GM23338 (cell line): ENCODE results near the gene ZNF611. TPM values are rescaled to one million over a fixed set of nuclear protein-coding genes. Genes with fewer than 3 reads are reported as not detected.

Source experiments
- EZH2 ChIP-seq: fragments of 200-600 bp; sonication (generic); IDR thresholded peaks from one replicate; pipeline ENCODE4 v1.8.0; 2017; ENCODE audit warnings: antibody characterized with exemption, mild to moderate bottlenecking, low read depth; ENCODE audit not compliant: unreplicated experiment
- EZH2phosphoT487 ChIP-seq: fragments of 200-600 bp; sonication (generic); IDR thresholded peaks from one replicate; pipeline ENCODE4 v1.8.1; 2018; ENCODE audit warnings: antibody characterized with exemption; ENCODE audit not compliant: unreplicated experiment
- JUNB ChIP-seq: IDR thresholded peaks from one replicate; pipeline ENCODE4 v1.6.1; 2016; ENCODE audit warnings: antibody characterized with exemption; ENCODE audit not compliant: unreplicated experiment
- NANOG ChIP-seq: IDR thresholded peaks from 2 replicates; pipeline ENCODE4 v1.6.1; 2016; ENCODE audit warnings: antibody characterized with exemption, borderline replicate concordance
- POLR2AphosphoS5 ChIP-seq: IDR thresholded peaks from 2 replicates; pipeline ENCODE4 v1.6.1; 2016; ENCODE audit warnings: antibody characterized with exemption, low read depth
- STAT1 ChIP-seq: IDR thresholded peaks from one replicate; pipeline ENCODE4 v1.6.1; 2016; ENCODE audit warnings: antibody characterized with exemption; ENCODE audit not compliant: unreplicated experiment
- ZNF331 ChIP-seq: fragments of 250-450 bp; sonication (Bioruptor Pico); IDR thresholded peaks from 2 replicates; pipeline ENCODE4 v1.5.0; 2020; ENCODE audit warnings: low read depth, mild to moderate bottlenecking, moderate library complexity
- polyA plus RNA-seq: library from polyadenylated mRNA; unstranded; fragments of >200 nt; fragmentation: Nextera tagmentation; extraction: Ambion mirVana; gene quantifications from 2 replicates; pipeline ENCODE4 v1.2.1, GENCODE V29; 2016
- total RNA-seq: library from RNA; depleted of rRNA; stranded (reverse); fragments of >200 nt; shearing (Covaris generic); gene quantifications from 2 replicates; pipeline ENCODE4 v1.2.3, GENCODE V29; 2014
- TF ChIP-seq, protein P1 (sequence below): fragments of 250-450 bp; sonication (Bioruptor Pico); IDR thresholded peaks from 2 replicates; pipeline ENCODE4 v1.5.0; 2020; ENCODE audit warnings: mild to moderate bottlenecking, moderate library complexity
- TF ChIP-seq, protein P2 (sequence below): IDR thresholded peaks from 2 replicates; pipeline ENCODE4 v1.6.1; 2016; ENCODE audit warnings: antibody characterized with exemption
- TF ChIP-seq, protein P3 (sequence below): IDR thresholded peaks from one replicate; pipeline ENCODE4 v1.6.1; 2018; ENCODE audit warnings: antibody characterized with exemption; ENCODE audit not compliant: unreplicated experiment

ZNF611 gene
- total and polyA plus RNA-seq, 2 experiments from 2014 or later, result 5.3 to 16.4 TPM

DNA sequence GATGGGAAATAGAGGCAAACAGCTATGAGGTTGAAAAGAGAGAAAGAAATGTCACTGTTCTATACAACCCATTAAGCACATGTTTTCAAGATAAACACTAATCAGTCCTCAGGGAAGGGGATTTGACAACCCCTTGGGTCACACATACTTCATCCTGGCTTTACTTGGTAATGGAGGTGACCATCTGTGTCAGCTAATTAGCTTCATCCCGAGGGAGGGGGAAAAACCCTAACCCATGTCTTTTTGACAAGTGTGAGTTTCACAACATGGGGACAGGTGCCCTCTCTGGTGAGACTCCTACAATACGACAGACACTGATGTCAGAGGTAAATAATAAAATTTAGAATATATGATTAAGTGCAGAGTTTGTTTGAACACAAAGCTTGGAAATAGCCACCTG lies 43.1 kb downstream of the ZNF611 start (continued):
- TF ChIP-seq, protein P1, sequence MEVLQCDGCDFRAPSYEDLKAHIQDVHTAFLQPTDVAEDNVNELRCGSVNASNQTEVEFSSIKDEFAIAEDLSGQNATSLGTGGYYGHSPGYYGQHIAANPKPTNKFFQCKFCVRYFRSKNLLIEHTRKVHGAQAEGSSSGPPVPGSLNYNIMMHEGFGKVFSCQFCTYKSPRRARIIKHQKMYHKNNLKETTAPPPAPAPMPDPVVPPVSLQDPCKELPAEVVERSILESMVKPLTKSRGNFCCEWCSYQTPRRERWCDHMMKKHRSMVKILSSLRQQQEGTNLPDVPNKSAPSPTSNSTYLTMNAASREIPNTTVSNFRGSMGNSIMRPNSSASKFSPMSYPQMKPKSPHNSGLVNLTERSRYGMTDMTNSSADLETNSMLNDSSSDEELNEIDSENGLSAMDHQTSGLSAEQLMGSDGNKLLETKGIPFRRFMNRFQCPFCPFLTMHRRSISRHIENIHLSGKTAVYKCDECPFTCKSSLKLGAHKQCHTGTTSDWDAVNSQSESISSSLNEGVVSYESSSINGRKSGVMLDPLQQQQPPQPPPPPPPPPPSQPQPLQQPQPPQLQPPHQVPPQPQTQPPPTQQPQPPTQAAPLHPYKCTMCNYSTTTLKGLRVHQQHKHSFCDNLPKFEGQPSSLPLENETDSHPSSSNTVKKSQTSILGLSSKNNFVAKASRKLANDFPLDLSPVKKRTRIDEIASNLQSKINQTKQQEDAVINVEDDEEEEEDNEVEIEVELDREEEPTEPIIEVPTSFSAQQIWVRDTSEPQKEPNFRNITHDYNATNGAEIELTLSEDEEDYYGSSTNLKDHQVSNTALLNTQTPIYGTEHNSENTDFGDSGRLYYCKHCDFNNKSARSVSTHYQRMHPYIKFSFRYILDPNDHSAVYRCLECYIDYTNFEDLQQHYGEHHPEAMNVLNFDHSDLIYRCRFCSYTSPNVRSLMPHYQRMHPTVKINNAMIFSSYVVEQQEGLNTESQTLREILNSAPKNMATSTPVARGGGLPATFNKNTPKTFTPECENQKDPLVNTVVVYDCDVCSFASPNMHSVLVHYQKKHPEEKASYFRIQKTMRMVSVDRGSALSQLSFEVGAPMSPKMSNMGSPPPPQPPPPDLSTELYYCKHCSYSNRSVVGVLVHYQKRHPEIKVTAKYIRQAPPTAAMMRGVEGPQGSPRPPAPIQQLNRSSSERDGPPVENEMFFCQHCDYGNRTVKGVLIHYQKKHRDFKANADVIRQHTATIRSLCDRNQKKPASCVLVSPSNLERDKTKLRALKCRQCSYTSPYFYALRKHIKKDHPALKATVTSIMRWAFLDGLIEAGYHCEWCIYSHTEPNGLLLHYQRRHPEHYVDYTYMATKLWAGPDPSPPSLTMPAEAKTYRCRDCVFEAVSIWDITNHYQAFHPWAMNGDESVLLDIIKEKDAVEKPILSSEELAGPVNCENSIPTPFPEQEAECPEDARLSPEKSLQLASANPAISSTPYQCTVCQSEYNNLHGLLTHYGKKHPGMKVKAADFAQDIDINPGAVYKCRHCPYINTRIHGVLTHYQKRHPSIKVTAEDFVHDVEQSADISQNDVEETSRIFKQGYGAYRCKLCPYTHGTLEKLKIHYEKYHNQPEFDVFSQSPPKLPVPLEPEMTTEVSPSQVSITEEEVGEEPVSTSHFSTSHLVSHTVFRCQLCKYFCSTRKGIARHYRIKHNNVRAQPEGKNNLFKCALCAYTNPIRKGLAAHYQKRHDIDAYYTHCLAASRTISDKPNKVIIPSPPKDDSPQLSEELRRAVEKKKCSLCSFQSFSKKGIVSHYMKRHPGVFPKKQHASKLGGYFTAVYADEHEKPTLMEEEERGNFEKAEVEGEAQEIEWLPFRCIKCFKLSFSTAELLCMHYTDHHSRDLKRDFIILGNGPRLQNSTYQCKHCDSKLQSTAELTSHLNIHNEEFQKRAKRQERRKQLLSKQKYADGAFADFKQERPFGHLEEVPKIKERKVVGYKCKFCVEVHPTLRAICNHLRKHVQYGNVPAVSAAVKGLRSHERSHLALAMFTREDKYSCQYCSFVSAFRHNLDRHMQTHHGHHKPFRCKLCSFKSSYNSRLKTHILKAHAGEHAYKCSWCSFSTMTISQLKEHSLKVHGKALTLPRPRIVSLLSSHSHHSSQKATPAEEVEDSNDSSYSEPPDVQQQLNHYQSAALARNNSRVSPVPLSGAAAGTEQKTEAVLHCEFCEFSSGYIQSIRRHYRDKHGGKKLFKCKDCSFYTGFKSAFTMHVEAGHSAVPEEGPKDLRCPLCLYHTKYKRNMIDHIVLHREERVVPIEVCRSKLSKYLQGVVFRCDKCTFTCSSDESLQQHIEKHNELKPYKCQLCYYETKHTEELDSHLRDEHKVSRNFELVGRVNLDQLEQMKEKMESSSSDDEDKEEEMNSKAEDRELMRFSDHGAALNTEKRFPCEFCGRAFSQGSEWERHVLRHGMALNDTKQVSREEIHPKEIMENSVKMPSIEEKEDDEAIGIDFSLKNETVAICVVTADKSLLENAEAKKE (CRISPR knock-in tag), result no peak
- TF ChIP-seq STAT1, result no peak
- TF ChIP-seq, protein P2, sequence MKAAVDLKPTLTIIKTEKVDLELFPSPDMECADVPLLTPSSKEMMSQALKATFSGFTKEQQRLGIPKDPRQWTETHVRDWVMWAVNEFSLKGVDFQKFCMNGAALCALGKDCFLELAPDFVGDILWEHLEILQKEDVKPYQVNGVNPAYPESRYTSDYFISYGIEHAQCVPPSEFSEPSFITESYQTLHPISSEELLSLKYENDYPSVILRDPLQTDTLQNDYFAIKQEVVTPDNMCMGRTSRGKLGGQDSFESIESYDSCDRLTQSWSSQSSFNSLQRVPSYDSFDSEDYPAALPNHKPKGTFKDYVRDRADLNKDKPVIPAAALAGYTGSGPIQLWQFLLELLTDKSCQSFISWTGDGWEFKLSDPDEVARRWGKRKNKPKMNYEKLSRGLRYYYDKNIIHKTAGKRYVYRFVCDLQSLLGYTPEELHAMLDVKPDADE, result no peak
- TF ChIP-seq EZH2phosphoT487, result no peak
- TF ChIP-seq EZH2, result no peak
- TF ChIP-seq, protein P3, sequence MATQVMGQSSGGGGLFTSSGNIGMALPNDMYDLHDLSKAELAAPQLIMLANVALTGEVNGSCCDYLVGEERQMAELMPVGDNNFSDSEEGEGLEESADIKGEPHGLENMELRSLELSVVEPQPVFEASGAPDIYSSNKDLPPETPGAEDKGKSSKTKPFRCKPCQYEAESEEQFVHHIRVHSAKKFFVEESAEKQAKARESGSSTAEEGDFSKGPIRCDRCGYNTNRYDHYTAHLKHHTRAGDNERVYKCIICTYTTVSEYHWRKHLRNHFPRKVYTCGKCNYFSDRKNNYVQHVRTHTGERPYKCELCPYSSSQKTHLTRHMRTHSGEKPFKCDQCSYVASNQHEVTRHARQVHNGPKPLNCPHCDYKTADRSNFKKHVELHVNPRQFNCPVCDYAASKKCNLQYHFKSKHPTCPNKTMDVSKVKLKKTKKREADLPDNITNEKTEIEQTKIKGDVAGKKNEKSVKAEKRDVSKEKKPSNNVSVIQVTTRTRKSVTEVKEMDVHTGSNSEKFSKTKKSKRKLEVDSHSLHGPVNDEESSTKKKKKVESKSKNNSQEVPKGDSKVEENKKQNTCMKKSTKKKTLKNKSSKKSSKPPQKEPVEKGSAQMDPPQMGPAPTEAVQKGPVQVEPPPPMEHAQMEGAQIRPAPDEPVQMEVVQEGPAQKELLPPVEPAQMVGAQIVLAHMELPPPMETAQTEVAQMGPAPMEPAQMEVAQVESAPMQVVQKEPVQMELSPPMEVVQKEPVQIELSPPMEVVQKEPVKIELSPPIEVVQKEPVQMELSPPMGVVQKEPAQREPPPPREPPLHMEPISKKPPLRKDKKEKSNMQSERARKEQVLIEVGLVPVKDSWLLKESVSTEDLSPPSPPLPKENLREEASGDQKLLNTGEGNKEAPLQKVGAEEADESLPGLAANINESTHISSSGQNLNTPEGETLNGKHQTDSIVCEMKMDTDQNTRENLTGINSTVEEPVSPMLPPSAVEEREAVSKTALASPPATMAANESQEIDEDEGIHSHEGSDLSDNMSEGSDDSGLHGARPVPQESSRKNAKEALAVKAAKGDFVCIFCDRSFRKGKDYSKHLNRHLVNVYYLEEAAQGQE, result no peak
- no peak for TF ChIP-seq JUNB
- no peak for TF ChIP-seq POLR2AphosphoS5
- TF ChIP-seq NANOG, result no peak
- TF ChIP-seq ZNF331 (CRISPR knock-in tag), result no peak
